Measurements from ENCODE around the gene CKAP5.

CKAP5 gene

GRCh38 chr11:46761807-46762206 lies 84.3 kb downstream of the CKAP5 start:
- DNase-seq, result no peak

- DNase-seq, result no peak
Observed at GRCh38 chr11:46760429-46761128, 85.5 kb downstream of the CKAP5 start.

- no peak for DNase-seq
Observed at GRCh38 chr11:46759196-46759595, 86.9 kb downstream of the CKAP5 start.

GRCh38 chr11:46755962-46756361 lies 90.1 kb downstream of the CKAP5 start:
- DNase-seq, result peak in 1 of 2 experiments; percentile 29

DNA sequence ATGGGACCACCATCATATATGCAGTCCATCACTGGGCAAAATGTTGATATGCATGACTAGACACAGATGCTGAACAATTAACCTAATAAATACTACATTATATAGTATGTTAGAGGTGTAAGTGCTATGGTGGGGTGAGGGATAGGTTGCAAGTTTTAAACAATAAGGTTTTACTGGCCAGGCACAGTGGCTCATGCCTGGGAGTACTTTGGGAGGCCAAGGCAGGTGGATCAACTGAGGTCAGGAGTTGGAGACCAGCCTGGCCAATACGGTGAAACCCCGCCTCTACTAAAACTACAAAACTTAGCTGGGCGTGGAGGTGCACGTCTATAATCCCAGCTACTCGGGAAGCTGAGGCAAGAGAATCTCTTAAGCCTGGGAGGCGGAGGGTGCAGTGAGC lies 98.9 kb downstream of the CKAP5 start:
- no peak for DNase-seq

DNA sequence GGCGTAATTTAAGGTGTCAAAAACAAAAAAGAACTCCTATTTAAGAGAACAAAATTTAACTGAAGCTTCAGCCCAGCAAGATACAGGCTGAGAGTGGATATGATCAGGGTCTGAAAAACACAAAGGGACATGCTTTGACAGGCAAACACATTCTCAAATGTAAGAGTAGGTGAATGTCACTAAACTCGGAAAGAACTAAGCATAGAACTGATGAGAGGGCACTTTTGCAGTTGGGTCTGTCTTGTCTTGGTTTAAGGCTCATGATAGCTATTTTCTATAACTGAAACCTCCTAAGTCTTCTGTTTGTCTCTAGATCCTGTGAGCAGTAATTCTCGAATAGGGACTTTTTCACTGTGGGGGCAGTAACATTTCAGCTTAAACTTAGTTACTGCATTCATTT lies 100.1 kb downstream of the CKAP5 start:
- DNase-seq, result no peak

- no peak for DNase-seq
Observed at GRCh38 chr11:46745328-46745727, 100.8 kb downstream of the CKAP5 start.

DNA sequence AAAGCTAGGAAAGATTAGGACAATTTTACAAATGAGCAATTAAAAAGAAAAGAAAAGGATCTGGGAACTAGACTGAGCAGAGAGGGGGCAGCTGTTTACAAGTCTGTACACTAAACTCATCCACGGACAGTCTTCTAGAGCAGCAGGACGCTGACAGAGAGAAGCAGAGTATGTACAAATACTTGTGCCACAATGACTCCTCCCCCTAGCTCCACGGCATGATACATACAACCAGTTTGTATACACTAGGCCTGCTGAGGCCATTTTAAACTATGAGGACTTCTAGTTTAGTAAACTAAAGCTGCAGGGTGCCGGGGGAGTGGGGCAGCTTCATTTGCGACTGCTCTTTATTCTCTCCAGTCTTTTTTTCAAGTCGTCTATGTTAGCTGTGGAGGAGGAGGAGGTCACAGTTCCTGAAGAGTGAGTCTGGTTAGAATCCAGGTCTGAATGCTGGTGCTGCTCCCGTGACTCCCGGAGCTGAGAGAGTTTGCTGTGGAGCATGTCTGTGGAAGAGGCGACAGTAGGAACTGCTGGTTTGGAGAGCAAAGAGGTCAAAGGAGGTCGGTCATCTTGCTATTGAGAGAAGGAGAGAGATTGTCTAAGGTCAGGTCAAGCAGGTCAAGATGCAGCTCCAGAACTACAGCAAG lies 102.3 kb downstream of the CKAP5 start:
- DNase-seq, result no peak

- DNase-seq, result no peak
Observed at GRCh38 chr11:46743043-46743442, 103.0 kb downstream of the CKAP5 start.

- no peak for DNase-seq
Observed at GRCh38 chr11:46741600-46742484, 104.2 kb downstream of the CKAP5 start.

DNA sequence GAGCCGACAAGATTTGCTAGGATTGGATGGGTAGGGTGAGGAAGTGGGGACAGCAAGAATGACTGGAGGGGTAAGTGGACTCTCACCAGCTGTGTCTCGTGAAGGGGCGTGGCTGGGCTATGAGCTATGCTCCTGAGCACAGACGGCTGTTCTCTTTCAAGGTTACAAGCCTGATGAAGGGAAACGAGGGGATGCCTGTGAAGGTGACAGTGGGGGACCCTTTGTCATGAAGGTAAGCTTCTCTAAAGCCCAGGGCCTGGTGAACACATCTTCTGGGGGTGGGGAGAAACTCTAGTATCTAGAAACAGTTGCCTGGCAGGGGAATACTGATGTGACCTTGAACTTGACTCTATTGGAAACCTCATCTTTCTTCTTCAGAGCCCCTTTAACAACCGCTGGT lies 107.2 kb downstream of the CKAP5 start:
- no peak for DNase-seq

DNA sequence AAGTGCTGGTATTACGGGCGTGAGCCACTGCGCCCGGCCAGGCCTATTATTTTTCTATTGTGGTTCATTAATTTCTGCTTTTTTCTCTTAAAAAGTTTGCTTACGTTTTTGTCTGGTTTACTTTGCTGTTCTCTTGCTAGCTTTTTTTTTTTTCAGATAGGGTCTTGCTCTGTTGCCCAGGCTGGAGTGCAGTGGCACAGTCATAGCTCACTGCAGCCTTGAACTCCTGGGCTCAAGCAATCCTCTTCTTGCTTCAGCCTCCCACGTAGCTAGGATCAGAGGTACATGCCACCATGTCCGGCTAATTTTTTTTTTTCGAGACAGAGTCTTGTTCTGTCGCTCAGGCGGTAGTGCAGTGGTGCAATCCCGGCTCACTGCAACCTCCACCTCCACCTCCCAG lies 108.4 kb downstream of the CKAP5 start:
- DNase-seq, result no peak

- no peak for DNase-seq
Observed at GRCh38 chr11:46736615-46737014, 109.5 kb downstream of the CKAP5 start.

DNA sequence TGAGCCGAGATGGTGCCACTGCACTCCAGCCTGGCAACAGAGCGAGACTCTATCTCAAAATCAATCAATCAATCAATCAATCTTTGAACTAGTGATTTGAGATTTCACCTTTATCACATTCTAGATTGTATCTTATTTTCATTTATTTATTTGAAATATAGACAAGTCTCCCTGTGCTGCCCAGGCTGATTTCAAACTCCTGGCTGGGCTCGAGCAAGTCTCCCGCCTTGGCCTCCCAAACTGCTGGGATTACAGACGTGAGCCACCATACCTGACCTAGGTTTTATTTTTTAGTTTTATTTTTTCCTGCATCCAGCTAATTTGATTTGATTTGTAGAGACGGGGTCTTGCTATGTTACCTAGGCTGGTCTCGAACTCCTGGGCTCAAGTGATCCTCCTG lies 109.9 kb downstream of the CKAP5 start:
- DNase-seq, result no peak

GRCh38 chr11:46733234-46733633 lies 112.8 kb downstream of the CKAP5 start:
- no peak for DNase-seq

- no peak for DNase-seq
Observed at GRCh38 chr11:46731545-46731944, 114.5 kb downstream of the CKAP5 start.

GRCh38 chr11:46729110-46730027 lies 116.7 kb downstream of the CKAP5 start:
- no peak for DNase-seq

DNA sequence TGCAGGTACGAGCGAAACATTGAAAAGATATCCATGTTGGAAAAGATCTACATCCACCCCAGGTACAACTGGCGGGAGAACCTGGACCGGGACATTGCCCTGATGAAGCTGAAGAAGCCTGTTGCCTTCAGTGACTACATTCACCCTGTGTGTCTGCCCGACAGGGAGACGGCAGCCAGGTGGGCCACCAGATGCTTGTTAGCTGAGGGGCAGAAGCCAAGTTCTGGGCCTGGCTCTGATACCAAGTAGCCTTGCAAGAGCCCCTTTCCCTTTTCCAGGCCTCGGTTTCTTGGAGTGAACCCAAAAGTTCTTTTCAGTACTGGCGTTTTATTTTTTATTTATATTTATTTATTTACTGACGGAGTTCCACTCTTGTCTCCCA lies 117.4 kb downstream of the CKAP5 start:
- no peak for DNase-seq

- no peak for DNase-seq
Observed at GRCh38 chr11:46727952-46728658, 118.0 kb downstream of the CKAP5 start.

DNA sequence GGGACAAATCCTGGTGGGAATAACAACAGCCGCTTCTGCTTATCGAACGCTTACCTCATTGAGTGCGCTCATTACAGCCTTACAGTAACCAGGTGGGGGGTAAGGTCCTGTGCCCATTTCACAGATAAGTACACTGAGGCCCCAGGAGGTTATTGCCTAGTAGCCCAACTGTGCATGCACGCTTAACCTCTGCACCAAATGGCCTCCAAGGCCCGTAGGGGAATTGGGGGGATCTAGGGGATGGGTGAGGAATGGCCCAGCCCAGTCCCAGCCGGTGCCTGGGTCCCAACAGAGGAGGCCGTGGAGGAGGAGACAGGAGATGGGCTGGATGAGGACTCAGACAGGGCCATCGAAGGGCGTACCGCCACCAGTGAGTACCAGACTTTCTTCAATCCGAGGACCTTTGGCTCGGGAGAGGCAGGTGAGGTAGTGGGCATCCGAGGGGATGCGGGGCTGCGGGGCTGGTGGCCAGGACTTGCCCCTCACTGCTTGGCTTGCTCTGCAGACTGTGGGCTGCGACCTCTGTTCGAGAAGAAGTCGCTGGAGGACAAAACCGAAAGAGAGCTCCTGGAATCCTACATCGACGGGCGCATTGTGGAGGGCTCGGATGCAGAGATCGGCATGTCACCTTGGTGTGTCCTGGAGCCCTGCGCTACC lies 119.7 kb downstream of the CKAP5 start:
- DNase-seq, result no peak
